NT2/D1 (cell line): ENCODE results near the gene CHCHD6.

Experiments
- DNase-seq: peaks from one replicate; pipeline ENCODE4 v3.0.0-alpha.2; 2011; ENCODE audit warnings: low read depth, low spot score
- H3K27me3 ChIP-seq: 2 replicates; pipeline ENCODE4 v1.6.0; 2011; ENCODE audit warnings: mild to moderate bottlenecking; ENCODE audit not compliant: insufficient read length, insufficient read depth
- H3K36me3 ChIP-seq: 2 replicates; pipeline ENCODE4 v1.6.1; 2011; ENCODE audit warnings: mild to moderate bottlenecking, low read length, mixed read lengths; ENCODE audit not compliant: insufficient read depth, insufficient read length
- H3K4me1 ChIP-seq: 2 replicates; pipeline ENCODE4 v1.5.1; 2011; ENCODE audit not compliant: insufficient read depth, insufficient read length
- H3K4me3 ChIP-seq: 2 replicates; pipeline ENCODE4 v1.5.1; 2011; ENCODE audit warnings: low read depth; ENCODE audit not compliant: insufficient read length
- H3K9ac ChIP-seq: 2 replicates; pipeline ENCODE4 v1.6.0; 2011; ENCODE audit warnings: low read depth; ENCODE audit not compliant: insufficient read length
- H3K9me3 ChIP-seq: 2 replicates; pipeline ENCODE4 v1.5.1; 2011; ENCODE audit warnings: mild to moderate bottlenecking, low read length; ENCODE audit not compliant: insufficient read depth
- SUZ12 ChIP-seq: IDR thresholded peaks from 2 replicates; pipeline ENCODE4 v1.6.1; 2011; ENCODE audit not compliant: insufficient read length, insufficient read depth; ENCODE audit errors: extremely low read depth
- YY1 ChIP-seq: IDR thresholded peaks from 2 replicates; pipeline ENCODE4 v1.6.1; 2011; ENCODE audit not compliant: insufficient read length, insufficient read depth
- ZNF274 ChIP-seq: IDR thresholded peaks from 2 replicates; pipeline ENCODE4 v1.6.1; 2011; ENCODE audit warnings: mild to moderate bottlenecking, low read depth, low read length

CHCHD6 gene

DNA sequence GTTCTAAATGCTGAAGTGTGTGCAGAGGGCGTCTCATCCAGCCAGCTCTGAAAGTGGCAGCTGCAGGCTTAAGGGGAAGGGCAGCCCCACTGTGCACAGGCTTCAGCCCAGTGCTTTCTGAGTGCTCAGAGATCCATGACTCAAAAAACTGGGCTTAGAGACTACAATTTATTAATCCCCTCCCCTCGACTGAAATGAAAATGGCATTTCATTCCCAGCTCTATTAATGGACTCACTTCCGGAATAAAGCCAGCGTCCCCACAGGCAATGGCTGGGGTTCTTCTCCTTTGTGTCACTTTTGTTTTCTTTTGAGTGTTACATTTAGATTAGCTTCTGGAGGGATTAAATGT lies 223.3 kb downstream of the CHCHD6 start:
- no peaks in the 10 kb centered on the region for H3K27me3 ChIP-seq
- H3K4me1 ChIP-seq = peaks cover 14% of the 10 kb centered on the region
- DNase-seq = no peak
- no peak overlapping the region for H3K4me3 ChIP-seq
- TF ChIP-seq ZNF274 (no peak), YY1 (no peak), SUZ12 (no peak)
- H3K36me3 ChIP-seq = no peaks in the 10 kb centered on the region
- H3K9ac ChIP-seq = no peak overlapping the region
- H3K9me3 ChIP-seq = no peaks in the 10 kb centered on the region

DNA sequence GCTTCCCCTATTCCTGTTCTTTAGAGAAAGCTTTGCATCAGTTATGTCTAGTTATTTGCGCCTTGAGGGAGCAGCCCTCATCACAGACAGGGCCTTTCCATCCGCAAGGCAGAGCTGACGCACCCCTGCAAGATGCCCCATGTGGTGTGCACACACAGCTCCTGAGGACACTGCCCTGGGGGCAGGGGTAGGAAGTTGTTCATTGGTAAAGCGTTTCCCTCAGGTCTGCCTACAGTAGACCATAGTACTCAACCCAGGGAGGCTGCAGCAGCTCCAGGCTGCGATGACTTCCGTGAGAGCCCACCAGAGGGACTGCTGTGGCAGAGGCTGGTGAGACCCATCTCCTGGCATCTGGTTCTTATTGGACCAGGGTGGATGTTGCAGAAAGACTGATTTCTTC lies 223.8 kb downstream of the CHCHD6 start:
- no peak overlapping the region for H3K9ac ChIP-seq
- H3K4me1 ChIP-seq = peaks cover 17% of the 10 kb centered on the region
- no peaks in the 10 kb centered on the region for H3K27me3 ChIP-seq
- no peak overlapping the region for H3K4me3 ChIP-seq
- no peaks in the 10 kb centered on the region for H3K9me3 ChIP-seq
- H3K36me3 ChIP-seq = no peaks in the 10 kb centered on the region
- no peak for DNase-seq
- TF ChIP-seq ZNF274 = no peak

DNA sequence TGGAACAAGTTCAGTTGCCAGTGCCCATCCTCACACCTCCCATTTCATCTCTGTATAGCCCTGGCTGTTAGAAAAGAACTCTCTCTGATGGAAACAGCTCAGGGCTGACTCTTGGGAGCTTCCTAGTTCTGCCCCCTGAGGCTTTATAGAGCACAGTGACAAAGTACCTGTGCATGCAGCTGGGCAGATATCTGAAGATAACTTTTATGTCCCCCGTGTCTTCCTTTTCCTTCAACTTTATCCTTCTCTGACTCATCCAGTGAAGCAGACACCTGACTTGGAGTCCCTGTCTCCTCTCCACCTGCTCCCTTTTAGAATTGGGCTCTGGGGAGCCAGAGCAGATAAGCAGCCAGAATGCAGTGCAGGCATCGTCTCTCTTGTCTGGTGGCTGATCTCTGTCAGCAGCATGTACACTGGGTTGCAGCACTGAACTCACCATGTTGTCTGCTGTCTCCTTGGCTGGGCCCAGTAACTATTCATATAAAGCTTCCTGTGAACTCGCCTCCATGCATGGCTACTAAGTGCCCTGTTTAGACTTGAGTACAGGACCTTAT lies 225.0 kb downstream of the CHCHD6 start:
- no peak overlapping the region for H3K4me3 ChIP-seq
- H3K4me1 ChIP-seq = peaks cover 17% of the 10 kb centered on the region
- no peak for DNase-seq
- H3K27me3 ChIP-seq = no peaks in the 10 kb centered on the region
- no peak for TF ChIP-seq SUZ12
- H3K9me3 ChIP-seq = no peaks in the 10 kb centered on the region
- H3K9ac ChIP-seq = no peak overlapping the region
- no peaks in the 10 kb centered on the region for H3K36me3 ChIP-seq

DNA sequence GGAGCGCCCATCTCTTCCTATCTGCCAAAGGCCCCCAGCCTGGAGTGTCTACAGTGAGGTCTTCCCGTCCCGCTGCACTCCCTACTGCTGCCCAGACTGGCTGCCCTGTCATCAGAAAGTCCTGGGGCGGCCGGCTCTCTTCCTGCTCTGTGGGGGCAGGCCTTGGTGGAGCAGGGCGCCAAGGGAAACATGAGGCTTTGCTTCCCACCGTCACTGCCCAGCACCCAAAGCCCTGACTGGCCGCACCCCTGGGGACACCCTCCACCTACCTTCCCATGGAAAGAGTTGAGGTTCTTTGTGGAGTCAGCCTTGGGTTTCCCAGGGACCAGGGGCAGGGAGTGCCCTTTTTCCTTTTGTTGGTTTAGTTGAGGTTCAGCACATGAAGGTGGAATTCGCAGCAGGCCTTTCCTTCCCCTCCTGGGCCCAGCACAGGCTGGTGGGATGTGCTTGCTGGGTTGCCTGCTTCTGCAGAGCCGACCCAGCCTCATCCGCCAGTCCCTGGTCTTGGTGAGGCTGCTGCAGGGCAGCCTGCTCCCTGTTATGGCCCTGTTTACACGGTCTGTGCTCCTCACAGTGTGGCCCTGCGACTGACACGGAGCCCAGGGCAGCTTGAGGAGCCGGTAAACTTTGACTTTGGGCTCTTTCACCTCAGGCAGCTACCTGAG lies 227.0 kb downstream of the CHCHD6 start:
- no peak for DNase-seq
- H3K9ac ChIP-seq = no peak overlapping the region
- no peaks in the 10 kb centered on the region for H3K9me3 ChIP-seq
- no peaks in the 10 kb centered on the region for H3K36me3 ChIP-seq
- H3K4me3 ChIP-seq = no peak overlapping the region
- no peaks in the 10 kb centered on the region for H3K27me3 ChIP-seq
- H3K4me1 ChIP-seq = peaks cover 17% of the 10 kb centered on the region
- TF ChIP-seq YY1 (no peak), ZNF274 (no peak), SUZ12 (no peak)

DNA sequence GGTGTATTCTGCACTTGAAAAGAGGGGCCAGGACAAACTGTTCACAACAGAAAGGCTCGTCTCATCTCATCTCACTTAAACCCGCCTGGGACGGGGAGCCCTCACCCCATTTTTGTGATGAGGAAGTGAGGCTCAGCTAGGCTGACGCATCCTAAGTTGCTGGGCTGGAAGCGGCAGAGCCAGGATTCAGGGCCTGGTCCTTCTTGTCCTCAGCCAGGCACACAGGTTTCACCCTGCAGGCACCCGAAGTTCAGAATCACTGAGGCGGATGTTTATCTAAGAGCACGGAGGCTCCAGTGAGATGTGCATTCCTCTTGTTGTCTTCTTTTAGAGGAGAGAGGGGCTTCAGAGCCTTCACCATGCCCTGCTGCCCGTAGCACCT lies 227.8 kb downstream of the CHCHD6 start:
- DNase-seq = no peak
- TF ChIP-seq SUZ12 (no peak), YY1 (no peak), ZNF274 (no peak)
- H3K4me1 ChIP-seq = peaks cover 16% of the 10 kb centered on the region
- H3K9me3 ChIP-seq = no peaks in the 10 kb centered on the region
- no peak overlapping the region for H3K4me3 ChIP-seq
- H3K9ac ChIP-seq = no peak overlapping the region
- H3K36me3 ChIP-seq = no peaks in the 10 kb centered on the region
- no peaks in the 10 kb centered on the region for H3K27me3 ChIP-seq

DNA sequence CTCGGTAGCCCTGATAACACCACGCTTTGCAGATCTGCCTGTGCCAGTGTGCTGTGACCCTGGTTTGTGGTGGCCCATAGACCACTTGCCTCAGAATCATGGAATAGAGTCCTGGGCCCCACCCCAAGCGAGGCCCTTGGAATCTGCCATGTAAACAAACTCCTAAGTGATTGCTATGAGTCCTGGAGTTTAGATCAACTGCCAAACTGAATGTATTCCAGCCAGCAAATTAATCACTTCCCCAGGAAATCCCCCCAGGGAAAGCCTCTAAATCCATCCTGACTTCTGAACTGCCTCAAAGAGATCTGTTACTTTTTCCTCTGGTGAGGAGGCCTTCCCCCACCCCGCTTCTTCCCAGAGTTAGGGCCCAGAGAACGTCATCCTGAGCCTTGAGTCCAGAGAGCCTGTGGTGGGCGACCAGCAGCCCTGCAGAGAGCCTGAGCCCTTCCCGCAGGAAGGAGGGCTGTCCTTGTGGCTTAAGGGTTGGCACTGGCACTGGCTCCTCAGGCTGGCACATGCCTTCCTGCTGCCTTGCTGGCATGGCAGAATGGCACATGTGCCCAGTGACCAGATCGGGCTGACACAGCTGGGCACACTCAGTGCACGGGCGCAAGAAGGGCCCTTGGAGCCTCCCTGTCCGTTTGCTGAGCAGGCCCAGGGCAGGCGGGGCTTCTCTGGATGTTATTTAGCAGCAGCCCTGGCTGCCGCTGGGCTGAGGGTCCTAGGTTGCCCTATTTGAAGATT lies 228.3 kb downstream of the CHCHD6 start:
- H3K27me3 ChIP-seq = no peaks in the 10 kb centered on the region
- TF ChIP-seq SUZ12 = no peak
- no peak for TF ChIP-seq YY1
- TF ChIP-seq ZNF274 = no peak
- no peak overlapping the region for H3K9ac ChIP-seq
- DNase-seq = no peak
- no peak overlapping the region for H3K4me3 ChIP-seq
- H3K36me3 ChIP-seq = no peaks in the 10 kb centered on the region
- no peaks in the 10 kb centered on the region for H3K9me3 ChIP-seq
- peaks cover 14% of the 10 kb centered on the region for H3K4me1 ChIP-seq

DNA sequence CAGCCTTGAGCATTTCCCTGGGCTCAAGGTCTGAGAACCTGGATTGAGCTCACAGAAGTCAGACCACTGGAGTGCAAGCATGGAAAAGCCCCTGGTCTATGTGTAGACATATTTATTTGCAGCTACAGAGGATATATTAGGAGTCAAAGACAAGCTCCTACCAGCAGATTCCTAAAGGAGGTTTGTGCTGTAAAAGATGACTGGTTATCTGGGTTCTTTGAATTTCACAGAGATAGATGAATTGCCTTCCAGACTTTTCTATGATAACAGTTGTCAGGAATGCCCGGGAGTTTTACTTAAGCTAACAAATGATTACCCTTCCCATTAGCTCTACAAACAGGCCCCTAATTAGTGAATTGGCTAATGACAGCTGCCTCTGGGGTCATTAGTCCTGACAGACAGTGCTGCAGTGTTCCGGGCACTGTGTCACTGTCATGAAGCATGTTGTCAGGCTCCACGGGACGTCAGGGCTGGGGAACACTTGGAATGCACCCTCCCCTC lies 230.0 kb downstream of the CHCHD6 start:
- no peak overlapping the region for H3K9ac ChIP-seq
- TF ChIP-seq SUZ12 (no peak), ZNF274 (no peak), YY1 (no peak)
- H3K4me3 ChIP-seq = no peak overlapping the region
- H3K4me1 ChIP-seq = peaks cover 10% of the 10 kb centered on the region
- H3K36me3 ChIP-seq = no peaks in the 10 kb centered on the region
- no peak for DNase-seq
- H3K9me3 ChIP-seq = no peaks in the 10 kb centered on the region
- H3K27me3 ChIP-seq = no peaks in the 10 kb centered on the region
